SK-N-SH treated with all-trans-retinoic acid at 6 μM for 48 hours (cell line): ENCODE results near the gene ARL17B.
"Not testable (repeated sequence)": the region's sequence is repeated elsewhere in the genome, so short reads cannot be mapped to it uniquely, and the experiment has no call there.

Source experiments
- ATAC-seq: fragments of 200-7000 bp; cut with Tn5 transposase; 3 replicates; pipeline ENCODE4 v1.9.1; 2020; ENCODE audit warnings: mild to moderate bottlenecking, moderate library complexity
- ARNTL ChIP-seq: fragments of 450-650 bp; formaldehyde crosslinking; IDR thresholded peaks from 2 replicates; pipeline ENCODE4 v1.5.0; 2020; ENCODE audit warnings: low read depth, mild to moderate bottlenecking, moderate library complexity, borderline replicate concordance
- BACH2 ChIP-seq: fragments of 250-450 bp; sonication (Bioruptor Pico); IDR thresholded peaks from 2 replicates; pipeline ENCODE4 v1.9.0; 2021; ENCODE audit warnings: mild to moderate bottlenecking, borderline replicate concordance
- CSDC2 ChIP-seq: fragments of 250-450 bp; sonication (Bioruptor Pico); IDR thresholded peaks from 2 replicates; pipeline ENCODE4 v1.5.0; 2020; ENCODE audit warnings: mild to moderate bottlenecking, moderate library complexity
- ISL1 ChIP-seq: fragments of 250-450 bp; sonication (Bioruptor Pico); IDR thresholded peaks from 2 replicates; pipeline ENCODE4 v2.1.2; 2022; ENCODE audit warnings: mild to moderate bottlenecking, moderate library complexity
- RARB ChIP-seq: fragments of 250-450 bp; sonication (Bioruptor Pico); IDR thresholded peaks from 2 replicates; pipeline ENCODE4 v1.8.0; 2021; ENCODE audit warnings: mild to moderate bottlenecking, moderate library complexity
- SNAI2 ChIP-seq: fragments of 250-450 bp; sonication (Bioruptor Pico); IDR thresholded peaks from 2 replicates; pipeline ENCODE4 v1.5.0; 2020; ENCODE audit warnings: mild to moderate bottlenecking, moderate library complexity
- TOX ChIP-seq: fragments of 250-450 bp; sonication (Bioruptor Pico); IDR thresholded peaks from 2 replicates; pipeline ENCODE4 v1.8.0; 2021; ENCODE audit warnings: mild to moderate bottlenecking, moderate library complexity, borderline replicate concordance
- ZNF565 ChIP-seq: fragments of 450-650 bp; formaldehyde crosslinking; conservative IDR thresholded peaks from 2 replicates; pipeline ENCODE4 v1.5.0; 2020; ENCODE audit warnings: low read depth, mild to moderate bottlenecking, moderate library complexity
- TF ChIP-seq, protein P1 (sequence below): fragments of 250-450 bp; sonication (Bioruptor Pico); IDR thresholded peaks from 2 replicates; pipeline ENCODE4 v1.5.0; 2020; ENCODE audit warnings: mild to moderate bottlenecking, moderate library complexity

Gene ARL17B

DNA sequence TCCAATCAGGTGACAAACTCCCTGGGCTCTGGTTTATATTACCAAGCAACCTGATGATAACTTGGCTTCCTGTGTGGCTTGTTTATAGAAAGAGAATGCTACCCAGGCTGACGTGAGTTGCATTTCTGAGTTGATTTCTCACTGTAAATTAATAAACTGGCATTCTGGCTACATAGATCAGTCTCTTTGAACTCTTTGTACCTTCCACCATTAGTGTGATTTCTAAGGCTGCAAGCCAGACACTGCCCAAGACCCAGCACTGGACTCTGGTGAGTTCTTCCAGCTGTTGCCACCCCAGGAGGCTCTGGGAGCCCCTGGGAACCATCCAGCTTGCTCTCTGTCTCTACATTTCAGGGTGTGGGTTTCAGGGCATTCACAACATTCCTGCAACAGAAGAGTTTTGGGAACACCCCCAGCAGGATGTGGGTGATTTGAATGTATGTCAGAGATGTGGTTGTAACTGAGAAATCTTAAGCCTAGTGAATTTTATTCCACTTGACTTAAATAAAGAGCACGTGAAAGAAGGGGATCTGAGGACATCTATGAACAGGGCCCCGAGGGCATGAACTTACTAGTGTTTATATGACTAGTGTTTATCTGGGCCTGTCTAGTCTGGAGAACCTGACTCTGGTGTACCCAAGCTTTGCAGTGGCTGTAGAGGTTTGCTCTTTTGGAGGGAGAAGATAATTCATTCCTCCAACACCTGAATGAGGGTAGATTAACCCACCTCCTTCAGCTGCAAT is 96.9 kb downstream of the ARL17B start:
- no peak for TF ChIP-seq SNAI2 (CRISPR knock-in tag)
- TF ChIP-seq ZNF565 (CRISPR knock-in tag) = no peak
- peak; percentile 54; the same call in 1 of the 2 replicates for TF ChIP-seq TOX (CRISPR knock-in tag)
- peak; percentile 32; the same call in 1 of the 2 replicates for TF ChIP-seq ISL1 (CRISPR knock-in tag)
- ATAC-seq = peak; percentile 52

DNA sequence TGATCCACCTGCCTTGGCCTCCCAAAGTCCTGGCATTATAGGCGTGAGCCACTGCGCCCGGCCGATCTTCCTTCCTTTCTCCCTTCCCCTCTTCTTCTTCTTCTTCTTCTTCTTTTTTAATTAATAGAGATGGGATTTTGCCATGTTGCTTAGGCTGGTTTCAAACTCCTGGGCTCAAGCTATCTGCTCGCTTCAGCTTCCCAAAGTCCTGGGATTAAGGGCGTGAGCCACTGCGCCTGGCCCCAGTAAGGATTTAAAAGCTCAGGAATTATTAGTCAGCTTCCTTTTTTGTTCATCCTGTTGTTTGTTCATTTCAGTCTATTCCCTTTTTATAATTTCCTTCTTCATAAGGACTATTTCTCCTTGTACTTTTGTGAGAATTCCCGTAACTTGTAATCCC is 99.3 kb downstream of the ARL17B start:
- no peak for ATAC-seq
- TF ChIP-seq BACH2 (CRISPR knock-in tag) (no peak), CSDC2 (CRISPR knock-in tag) (no peak), ZNF565 (CRISPR knock-in tag) (no peak), ARNTL (no peak), RARB (no peak)
- TF ChIP-seq, protein P1, sequence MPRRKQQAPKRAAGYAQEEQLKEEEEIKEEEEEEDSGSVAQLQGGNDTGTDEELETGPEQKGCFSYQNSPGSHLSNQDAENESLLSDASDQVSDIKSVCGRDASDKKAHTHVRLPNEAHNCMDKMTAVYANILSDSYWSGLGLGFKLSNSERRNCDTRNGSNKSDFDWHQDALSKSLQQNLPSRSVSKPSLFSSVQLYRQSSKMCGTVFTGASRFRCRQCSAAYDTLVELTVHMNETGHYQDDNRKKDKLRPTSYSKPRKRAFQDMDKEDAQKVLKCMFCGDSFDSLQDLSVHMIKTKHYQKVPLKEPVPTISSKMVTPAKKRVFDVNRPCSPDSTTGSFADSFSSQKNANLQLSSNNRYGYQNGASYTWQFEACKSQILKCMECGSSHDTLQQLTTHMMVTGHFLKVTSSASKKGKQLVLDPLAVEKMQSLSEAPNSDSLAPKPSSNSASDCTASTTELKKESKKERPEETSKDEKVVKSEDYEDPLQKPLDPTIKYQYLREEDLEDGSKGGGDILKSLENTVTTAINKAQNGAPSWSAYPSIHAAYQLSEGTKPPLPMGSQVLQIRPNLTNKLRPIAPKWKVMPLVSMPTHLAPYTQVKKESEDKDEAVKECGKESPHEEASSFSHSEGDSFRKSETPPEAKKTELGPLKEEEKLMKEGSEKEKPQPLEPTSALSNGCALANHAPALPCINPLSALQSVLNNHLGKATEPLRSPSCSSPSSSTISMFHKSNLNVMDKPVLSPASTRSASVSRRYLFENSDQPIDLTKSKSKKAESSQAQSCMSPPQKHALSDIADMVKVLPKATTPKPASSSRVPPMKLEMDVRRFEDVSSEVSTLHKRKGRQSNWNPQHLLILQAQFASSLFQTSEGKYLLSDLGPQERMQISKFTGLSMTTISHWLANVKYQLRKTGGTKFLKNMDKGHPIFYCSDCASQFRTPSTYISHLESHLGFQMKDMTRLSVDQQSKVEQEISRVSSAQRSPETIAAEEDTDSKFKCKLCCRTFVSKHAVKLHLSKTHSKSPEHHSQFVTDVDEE (CRISPR knock-in tag) = no peak
- TF ChIP-seq, all 23 proteins: peak for 0

DNA sequence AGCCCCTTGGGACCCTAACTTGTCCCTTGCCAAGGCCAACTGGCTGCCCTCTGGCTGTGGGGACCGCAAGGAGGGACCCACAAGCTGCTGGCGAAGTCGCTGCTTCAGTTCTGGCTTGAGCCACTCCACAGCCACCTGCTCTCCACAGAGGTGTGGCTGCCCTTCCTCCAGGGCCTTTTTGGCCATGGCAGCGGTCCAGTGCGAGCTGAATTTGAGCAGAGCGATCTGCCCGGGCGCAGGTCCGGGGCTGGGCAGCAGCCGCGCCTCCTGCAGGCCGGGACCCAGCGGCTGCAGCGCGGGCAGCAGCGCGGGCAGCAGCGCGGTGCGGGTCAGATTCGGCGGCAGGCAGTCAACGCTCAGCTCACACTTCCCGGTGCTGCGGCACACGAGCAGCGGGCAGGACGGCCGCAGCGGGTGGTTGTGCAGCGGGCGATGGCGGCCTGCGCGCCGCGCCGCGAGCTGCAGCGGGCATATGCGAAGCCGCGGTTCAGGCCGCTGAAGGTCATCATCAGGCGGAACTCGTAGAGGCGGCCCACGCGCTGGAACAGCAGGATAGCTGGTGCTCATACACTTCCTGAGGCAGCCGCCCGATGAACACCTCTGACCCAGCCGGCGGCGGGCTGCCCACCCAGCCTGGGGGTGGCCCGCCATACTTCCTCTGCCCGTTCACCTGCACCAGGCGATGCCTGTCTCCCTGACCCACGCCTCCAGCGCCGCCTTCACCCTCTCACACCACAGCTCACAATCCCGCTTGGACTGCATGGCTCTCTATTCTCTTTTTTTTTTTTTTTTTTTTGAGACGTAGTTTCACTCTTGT is 101.5 kb downstream of the ARL17B start:
- ATAC-seq = peak; percentile 42

DNA sequence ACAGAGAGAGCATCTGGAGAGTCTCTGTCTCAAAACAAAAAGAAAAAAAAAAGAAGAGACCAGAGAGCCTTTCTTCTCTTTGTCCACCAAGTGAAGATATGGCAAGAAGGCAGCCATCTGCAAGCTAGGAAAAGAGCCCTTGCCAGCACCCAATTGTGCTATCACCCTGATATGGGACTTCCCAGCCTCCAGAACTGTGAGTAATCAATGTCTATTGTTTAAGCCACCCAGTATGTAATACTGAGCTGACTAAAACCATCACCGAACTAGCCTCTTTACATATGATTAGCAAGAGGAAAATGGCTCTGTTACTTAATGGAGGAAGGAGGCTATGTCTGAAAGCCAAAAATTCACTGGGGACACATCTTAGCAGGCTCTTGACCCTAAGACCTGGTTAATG is 105.2 kb downstream of the ARL17B start:
- ATAC-seq = not testable (repeated sequence)

DNA sequence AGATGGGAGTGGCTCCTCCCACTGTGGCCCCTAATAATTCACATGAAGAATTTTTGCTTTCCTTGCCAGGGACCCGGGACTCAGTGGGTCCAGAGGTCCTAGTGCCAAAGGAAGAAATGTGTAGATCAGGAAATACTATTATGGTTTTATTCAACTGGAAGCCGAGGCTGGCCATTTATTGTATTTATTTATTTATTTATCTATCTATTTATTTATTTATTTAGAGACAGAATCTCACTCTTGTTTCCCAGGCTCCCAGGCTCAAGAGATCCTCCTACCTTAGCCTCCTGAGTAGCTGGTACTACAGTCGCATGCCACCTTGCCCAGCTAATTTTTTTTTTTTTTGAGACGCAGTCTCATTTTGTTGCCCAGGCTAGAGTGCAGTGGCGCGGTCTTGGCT is 107.4 kb downstream of the ARL17B start:
- not testable (repeated sequence) for ATAC-seq

DNA sequence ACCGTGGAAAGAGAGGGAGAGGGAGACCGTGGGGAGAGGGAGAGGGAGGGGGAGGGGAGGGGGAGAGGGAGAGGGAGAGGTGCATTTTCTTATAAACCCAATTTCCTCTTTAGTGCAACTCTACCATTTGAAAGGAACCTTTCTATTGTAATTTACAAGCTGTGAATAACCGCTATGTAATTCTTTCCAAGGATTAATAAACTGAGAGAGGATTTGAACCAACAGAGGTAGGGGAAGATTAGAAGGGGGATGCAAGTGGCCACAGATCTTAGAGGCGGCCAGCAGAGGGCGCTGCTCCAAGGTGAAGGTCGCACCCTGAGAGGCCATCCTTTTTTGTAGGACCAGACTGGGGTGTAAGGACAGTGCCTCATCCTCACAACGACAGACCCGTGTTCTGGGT is 107.8 kb downstream of the ARL17B start:
- ATAC-seq = peak; percentile 93

DNA sequence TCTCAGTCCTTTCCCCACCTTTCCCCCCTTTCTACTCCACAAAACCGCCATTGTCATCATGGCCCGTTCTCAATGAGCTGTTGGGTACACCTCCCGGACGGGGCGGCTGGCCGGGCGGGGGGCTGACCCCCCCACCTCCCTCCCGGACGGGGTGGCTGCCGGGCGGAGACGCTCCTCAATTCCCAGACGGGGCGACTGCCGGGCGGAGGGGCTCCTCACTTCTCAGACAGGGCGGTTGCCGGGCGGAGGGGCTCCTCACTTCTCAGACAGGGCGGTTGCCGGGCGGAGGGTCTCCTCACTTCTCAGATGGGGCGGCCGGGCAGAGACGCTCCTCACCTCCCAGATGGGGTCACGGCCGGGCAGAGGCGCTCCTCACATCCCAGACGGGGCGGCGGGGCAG is 108.8 kb downstream of the ARL17B start:
- ATAC-seq = not testable (repeated sequence)

DNA sequence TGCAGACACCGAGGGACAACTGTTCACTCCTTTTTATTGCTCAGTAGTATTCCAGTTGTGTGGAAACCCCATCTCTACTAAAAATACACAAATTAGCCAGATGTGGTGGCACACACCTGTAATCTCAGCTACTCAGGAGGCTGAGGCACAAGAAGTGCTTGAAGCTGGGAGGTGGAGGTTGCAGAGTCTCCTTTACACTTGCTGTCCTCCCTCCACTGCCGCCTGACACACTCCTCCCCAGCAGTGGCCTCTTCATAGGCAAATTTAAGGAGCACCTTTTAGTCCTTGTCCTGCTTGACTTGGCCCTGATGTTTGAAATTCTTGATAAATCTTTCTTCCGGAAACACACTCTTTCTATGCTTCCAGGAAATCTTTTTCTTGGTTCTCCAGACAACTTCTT is 112.4 kb downstream of the ARL17B start:
- not testable (repeated sequence) for ATAC-seq

DNA sequence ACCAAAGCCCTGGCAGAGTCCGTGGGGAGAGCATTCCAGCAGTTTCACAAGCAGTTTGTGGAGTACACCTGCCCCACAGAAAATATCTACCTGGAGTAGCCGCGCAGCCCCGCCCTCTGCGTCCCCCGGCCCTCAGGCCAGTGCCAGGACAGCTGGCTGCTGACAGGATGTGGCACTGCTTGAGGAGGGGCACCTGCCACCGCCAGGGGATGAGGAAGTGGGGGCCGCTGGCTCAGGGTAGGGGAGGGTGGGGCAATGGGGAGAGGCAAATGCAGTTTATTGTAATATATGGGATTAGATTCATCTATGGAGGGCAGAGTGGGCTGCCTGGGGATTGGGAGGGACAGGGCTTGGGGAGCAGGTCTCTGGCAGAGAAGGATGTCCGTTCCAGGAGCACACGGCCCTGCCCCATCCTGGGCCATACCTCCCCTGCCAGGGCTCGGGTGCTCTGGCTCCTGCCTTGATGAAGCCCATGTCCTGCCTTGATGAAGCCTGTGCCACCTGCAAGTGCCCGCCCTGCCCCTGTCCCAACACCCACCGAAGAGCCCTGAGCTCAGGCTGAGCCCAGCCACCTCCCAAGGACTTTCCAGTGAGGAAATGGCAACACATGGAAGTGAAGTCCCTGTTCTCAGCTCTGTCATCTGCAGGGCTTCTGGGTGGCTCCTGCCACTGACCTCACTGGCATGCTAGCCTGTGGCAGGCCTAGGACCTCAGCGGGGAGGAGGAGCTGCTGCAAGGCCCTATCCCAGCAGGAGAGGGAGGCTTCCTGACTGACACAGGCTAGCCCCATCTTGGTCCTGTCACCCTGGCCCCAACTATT is 116.4 kb downstream of the ARL17B start:
- ATAC-seq = peak; percentile 72

DNA sequence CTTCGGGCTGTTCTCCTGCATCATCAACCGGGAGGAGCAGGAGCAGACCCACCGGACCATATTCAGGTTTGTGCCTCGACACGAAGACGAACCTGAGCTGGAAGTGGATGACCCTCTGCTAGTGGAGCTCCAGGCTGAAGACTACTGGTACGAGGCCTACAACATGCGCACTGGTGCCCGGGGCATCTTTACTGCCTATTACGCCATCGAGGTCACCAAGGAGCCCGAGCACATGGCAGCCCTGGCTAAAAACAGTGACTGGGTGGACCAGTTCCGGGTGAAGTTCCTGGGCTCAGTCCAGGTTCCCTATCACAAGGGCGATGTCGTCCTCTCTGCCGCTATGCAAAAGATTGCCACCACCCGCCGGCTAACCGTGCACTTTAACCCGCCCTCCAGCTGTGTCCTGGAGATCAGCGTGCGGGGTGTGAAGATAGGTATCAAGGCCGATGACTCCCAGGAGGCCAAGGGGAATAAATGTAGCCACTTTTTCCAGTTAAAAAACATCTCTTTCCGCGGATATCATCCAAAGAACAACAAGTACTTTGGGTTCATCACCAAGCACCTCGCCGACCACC is 117.1 kb downstream of the ARL17B start:
- not testable (repeated sequence) for ATAC-seq

DNA sequence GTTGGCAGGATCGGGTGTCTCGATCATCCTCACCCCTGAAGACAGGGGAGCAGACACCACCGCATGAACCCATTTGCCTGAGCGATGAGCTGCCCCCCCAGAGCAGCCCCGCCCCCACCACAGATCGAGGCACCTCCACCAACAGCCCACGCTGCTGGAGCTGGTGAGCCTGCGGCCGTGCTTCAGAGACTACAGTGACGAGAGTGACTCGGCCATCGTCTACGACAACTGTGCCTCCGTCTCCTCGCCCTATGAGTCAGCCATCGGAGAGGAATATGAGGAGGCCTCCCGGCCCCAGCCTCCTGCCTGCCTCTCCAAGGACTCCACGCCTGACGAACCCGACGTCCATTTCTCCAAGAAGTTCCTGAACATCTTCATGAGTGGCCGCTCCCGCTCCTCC is 117.6 kb downstream of the ARL17B start:
- ATAC-seq = not testable (repeated sequence)

DNA sequence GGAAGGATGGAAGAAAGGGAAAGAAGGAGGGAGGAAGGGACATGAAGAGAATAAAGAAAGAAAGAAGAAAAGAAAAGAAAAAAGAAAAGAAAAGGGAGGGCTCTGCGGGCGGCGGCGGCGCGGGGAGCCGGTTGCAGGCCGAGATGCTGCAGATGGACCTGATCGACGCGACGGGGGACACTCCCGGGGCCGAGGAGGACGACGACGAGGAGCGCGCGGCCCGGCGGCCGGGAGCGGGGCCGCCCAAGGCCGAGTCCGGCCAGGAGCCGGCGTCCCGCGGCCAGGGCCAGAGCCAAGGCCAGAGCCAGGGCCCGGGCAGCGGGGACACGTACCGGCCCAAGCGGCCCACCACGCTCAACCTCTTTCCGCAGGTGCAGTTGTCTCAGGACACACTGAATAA is 118.1 kb downstream of the ARL17B start:
- ATAC-seq = not testable (repeated sequence)

DNA sequence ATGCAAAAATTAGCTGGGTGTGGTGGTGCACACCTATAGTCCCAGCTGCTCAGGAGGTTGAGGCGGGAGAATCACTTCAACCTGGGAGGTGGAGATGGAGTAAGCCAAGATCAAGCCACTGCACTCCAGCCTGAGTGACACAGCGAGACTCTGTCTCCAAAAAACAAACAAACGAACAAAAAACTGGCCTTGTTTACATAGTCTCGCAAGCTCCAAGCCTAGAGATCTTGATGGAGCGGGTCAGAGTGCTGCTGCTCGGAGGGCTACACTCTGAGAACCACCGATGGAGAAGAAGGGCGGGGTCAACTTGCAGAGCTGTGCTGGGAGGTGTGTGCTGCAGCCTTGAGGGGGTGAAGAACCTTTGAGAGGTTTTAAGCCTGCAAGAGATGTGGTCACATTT is 130.2 kb downstream of the ARL17B start:
- ATAC-seq = not testable (repeated sequence)

DNA sequence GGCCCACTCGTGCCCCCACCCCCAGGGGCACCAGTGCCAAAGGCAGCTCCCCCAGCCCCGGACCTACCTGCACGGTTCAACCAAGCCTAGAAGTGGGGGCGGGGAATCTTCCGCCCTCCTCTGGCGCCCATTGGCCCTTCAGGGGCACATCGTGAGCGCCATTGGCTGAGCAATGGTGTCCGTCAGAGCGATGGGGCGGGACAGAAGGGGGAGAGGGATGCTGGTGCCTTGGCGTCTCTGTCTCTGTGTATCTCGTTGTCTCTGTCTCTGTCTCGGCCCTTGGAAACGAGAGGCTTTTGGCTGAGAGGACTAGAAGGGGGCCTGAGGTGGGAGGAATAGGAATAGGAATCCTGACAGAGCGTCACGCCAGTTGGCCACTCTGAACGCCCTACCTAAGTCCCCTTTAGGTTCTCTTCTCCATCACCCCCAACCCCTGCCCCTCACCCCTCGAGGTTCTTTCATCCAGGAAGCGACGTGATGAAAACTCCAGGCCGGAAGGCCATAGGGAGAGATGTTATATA is 136.2 kb downstream of the ARL17B start:
- peak; percentile 100 for ATAC-seq

DNA sequence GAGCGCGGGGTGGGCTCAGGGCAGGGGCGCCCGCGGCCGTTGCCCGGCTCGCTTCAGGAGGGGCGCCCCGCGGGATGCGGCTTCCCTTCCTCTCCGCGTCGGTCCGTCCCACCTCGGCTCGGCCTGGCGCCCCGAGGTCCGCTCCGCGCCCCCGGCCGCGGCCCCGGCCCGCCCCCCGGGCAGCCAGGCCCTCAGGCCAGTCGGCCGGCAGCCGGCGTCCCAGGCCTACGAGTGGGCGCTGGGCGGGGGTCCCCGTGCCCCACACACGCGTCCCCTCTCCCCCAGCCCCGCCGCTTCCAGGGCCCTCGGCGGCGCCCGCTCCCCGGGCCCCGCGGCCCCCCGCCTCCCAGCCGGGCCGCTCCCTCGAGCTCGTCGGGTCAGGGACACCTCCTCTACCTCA is 136.7 kb downstream of the ARL17B start:
- ATAC-seq = peak; percentile 62
